ENCODE measurements around the gene CADM1.

- TF ChIP-seq CTCF (optimal IDR thresholded peaks at IDR 0.05 in 1 of 3, IDR thresholded peaks at IDR 0.05 in 1 of 3, conservative IDR thresholded peaks at IDR 0.05 in 1 of 3; ENCODE audit: extremely low read depth in 1 of 3, insufficient read depth in 2 of 3, low read length in 3 of 3) (no peak), EZH2 (IDR thresholded peaks at IDR 0.05; ENCODE audit: low read length) (no peak)
These were observed 4.9 kb downstream of the CADM1 start for GRCh38 chr11:115499241-115499799.

Data from keratinocyte (primary cell).